Neural crest cell (in vitro differentiated cells): Measurements from ENCODE around the gene MYL9. TPM values are rescaled to one million over a fixed set of nuclear protein-coding genes. Genes with fewer than 3 reads are reported as not detected.

Source experiments
- DNase-seq: peaks from one replicate; pipeline ENCODE4 v3.0.0; 2021; ENCODE audit warnings: low read depth, mixed read lengths, low spot score
- H3K27ac Mint-ChIP-seq: one replicate; pipeline ENCODE4 v1.8.0; 2021; ENCODE audit warnings: mild to moderate bottlenecking, mixed read lengths; ENCODE audit not compliant: unreplicated experiment
- H3K27me3 Mint-ChIP-seq: 2 replicates; pipeline ENCODE4 v1.8.0; 2021; ENCODE audit warnings: low read depth, mild to moderate bottlenecking, mixed read lengths
- H3K36me3 Mint-ChIP-seq: 2 replicates; pipeline ENCODE4 v1.8.0; 2021; ENCODE audit warnings: low read depth, mild to moderate bottlenecking, mixed read lengths
- H3K4me1 Mint-ChIP-seq: 2 replicates; pipeline ENCODE4 v1.8.0; 2021; ENCODE audit warnings: mixed read lengths
- H3K4me3 Mint-ChIP-seq: one replicate; pipeline ENCODE4 v1.8.0; 2021; ENCODE audit warnings: mild to moderate bottlenecking, mixed read lengths
- H3K9me3 Mint-ChIP-seq: 2 replicates; pipeline ENCODE4 v1.8.0; 2021; ENCODE audit warnings: mixed read lengths
- total RNA-seq: library from RNA; stranded (reverse); gene quantifications from 2 replicates; pipeline ENCODE4 v1.2.1, GENCODE V29; 2021
- TF ChIP-seq, protein P1 (sequence below): fragments of 200-600 bp; sonication (generic); conservative IDR thresholded peaks from 2 replicates; pipeline ENCODE4 v1.5.0; 2021; ENCODE audit warnings: antibody characterized with exemption, mild to moderate bottlenecking

MYL9 gene
- total RNA-seq, 1 donor from 2014 or later, result 19.8 TPM

DNA sequence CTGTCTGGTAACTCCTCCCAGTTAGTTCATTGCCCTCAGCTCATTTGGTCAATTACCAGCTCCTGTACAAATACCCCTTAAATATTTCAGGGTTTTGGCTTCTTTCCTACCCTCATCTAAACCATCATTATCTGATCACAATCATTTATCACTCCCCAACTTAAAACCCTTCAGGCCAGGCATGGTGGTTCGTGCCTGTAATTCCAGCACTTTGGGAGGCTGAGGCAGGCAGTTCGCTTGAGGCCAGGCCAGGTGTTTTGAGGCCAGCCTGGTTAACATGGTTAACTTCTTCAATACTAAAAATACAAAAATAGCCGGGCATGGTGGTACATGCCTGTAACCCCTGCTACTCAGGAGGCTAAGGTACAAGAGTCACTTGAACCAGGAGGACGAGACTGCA is 41.5 kb downstream of the MYL9 start:
- DNase-seq, result no peak
- Mint-ChIP-seq H3K4me1 (no peaks in the 10 kb centered on the region), H3K27me3 (no peaks in the 10 kb centered on the region), H3K27ac (peak overlapping the region; percentile 35), H3K36me3 (peaks cover 8% of the 10 kb centered on the region), H3K4me3 (no peak overlapping the region), H3K9me3 (no peaks in the 10 kb centered on the region)
- TF ChIP-seq, protein P1, sequence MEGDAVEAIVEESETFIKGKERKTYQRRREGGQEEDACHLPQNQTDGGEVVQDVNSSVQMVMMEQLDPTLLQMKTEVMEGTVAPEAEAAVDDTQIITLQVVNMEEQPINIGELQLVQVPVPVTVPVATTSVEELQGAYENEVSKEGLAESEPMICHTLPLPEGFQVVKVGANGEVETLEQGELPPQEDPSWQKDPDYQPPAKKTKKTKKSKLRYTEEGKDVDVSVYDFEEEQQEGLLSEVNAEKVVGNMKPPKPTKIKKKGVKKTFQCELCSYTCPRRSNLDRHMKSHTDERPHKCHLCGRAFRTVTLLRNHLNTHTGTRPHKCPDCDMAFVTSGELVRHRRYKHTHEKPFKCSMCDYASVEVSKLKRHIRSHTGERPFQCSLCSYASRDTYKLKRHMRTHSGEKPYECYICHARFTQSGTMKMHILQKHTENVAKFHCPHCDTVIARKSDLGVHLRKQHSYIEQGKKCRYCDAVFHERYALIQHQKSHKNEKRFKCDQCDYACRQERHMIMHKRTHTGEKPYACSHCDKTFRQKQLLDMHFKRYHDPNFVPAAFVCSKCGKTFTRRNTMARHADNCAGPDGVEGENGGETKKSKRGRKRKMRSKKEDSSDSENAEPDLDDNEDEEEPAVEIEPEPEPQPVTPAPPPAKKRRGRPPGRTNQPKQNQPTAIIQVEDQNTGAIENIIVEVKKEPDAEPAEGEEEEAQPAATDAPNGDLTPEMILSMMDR, result no peak

DNA sequence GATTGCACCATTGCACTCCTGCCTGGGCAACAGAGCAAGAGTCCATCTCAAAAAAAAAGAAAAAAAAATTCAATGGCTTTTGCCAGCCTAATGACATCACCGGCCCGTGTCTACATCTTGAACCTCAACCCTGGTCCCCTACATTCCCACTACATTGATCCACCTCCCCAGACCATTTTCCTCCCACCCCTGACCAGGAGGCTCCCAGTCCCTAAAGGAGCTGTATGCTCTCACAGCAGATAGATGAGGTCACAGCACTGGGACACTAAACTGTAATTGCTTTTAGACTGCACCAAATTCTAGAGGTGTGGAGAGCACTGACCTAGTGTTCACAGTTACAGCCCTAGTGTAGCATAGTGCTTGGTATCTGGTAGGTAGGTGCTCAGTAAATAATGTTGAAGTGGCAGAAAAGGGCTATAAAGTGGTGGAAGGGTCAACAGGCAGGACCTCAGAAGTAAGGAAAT is 42.7 kb downstream of the MYL9 start:
- TF ChIP-seq, protein P1, result no peak
- Mint-ChIP-seq H3K36me3 (peaks cover 8% of the 10 kb centered on the region), H3K4me3 (no peak overlapping the region), H3K27me3 (no peaks in the 10 kb centered on the region), H3K9me3 (no peaks in the 10 kb centered on the region), H3K4me1 (no peaks in the 10 kb centered on the region), H3K27ac (no peak overlapping the region)
- no peak for DNase-seq

DNA sequence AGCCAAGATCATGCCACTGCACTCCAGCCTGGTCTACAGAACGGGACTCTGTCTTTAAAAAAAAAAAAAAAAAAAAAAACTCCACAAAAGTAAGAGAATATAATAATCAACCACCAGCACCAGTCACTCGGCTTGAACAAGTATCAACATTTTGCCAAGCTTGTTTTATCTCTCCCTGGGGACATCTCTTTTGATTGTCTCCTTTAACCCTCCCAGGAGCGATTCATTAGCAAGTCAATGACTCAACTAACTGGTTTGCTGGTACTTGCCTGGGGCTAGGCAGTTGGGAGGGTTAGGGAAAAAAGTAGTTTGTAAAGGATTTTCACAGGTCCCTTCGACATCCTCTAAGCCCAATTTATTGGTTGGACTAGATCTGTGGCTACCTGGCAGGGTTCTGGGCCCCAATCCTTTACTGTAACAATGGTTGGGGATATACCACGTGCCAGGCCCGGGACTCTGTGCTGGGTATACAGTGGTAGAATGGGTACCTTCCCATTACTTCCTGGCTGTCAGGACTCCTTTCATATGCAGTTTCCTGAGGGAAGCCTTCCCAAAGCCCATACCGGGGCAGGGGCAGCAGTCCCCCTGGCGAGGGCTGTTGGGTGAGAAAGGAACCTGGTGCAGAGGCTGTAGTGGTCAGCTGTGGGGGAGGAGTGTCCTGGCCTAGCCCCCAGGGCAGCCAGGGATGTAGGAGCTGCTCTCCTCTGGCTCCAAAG is 44.2 kb downstream of the MYL9 start:
- no peak overlapping the region for H3K4me3 Mint-ChIP-seq
- H3K4me1 Mint-ChIP-seq, result no peaks in the 10 kb centered on the region
- H3K27me3 Mint-ChIP-seq, result no peaks in the 10 kb centered on the region
- peaks cover 7% of the 10 kb centered on the region for H3K36me3 Mint-ChIP-seq
- no peaks in the 10 kb centered on the region for H3K9me3 Mint-ChIP-seq
- DNase-seq, result no peak
- H3K27ac Mint-ChIP-seq, result no peak overlapping the region
- TF ChIP-seq, protein P1, result no peak

- H3K4me1 Mint-ChIP-seq, result peaks cover 6% of the 10 kb centered on the region
- H3K27me3 Mint-ChIP-seq, result no peaks in the 10 kb centered on the region
- peaks cover 15% of the 10 kb centered on the region for H3K36me3 Mint-ChIP-seq
- TF ChIP-seq, protein P1, result no peak
- H3K27ac Mint-ChIP-seq, result no peak overlapping the region
- H3K9me3 Mint-ChIP-seq, result no peaks in the 10 kb centered on the region
- H3K4me3 Mint-ChIP-seq, result no peak overlapping the region
- DNase-seq, result no peak
These were observed 46.2 kb downstream of the MYL9 start for GRCh38 chr20:36587388-36588070.

DNA sequence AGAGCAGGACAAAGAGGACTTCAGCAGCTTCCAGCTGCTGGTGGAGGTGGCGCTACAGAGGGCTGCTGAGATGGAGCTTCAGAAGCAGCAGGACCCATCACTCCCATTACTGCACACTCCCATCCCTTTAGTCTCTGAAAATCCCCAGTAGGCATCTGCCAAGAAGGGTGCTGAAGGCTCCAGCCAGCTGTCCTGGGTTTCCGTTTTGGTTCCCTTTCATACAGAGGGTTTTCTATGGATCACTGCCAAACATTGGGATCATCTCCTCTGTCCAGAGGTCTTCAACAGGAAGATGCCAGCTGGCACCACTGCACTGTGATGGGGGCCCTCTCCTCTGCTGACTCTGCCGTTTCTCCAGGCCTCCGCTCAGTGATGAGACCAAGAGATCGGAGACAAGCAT is 50.0 kb downstream of the MYL9 start:
- TF ChIP-seq, protein P1, result no peak
- Mint-ChIP-seq H3K9me3 (no peaks in the 10 kb centered on the region), H3K27me3 (no peaks in the 10 kb centered on the region), H3K27ac (no peak overlapping the region), H3K4me3 (no peak overlapping the region), H3K4me1 (peaks cover 6% of the 10 kb centered on the region), H3K36me3 (peaks cover 15% of the 10 kb centered on the region)
- DNase-seq, result no peak
